ENCODE measurements around the gene ESR1.
"Not testable (repeated sequence)": the region's sequence is repeated elsewhere in the genome, so short reads cannot be mapped to it uniquely, and the experiment has no call there.

ESR1 gene

DNA sequence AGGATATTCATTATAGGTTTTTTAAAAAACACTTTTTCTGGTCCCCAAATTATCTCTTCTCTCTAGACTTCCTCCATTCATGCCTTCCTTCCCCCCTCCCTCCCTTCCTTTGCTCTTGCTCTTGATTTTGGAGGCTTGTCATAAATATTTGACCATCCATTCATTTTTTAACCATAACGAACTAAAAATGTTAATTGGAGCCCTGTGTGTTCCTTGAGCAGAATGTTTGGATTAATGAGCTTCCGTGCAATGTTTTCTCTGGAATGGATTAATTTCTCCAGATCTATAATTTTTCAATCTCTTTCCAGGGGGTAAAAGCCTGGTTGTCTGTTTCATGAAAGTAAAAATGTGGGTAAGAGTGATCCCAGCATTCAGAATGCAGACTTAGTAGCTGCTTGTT, 155.5 kb downstream of the ESR1 start:
- Histone ChIP-seq H3K4me3 (ENCODE audit: low read depth in 1 of 2, low read length in 1 of 2) (no peak overlapping the region), H3K27me3 (peaks cover 75% of the 10 kb centered on the region), H3K36me3 (no peaks in the 10 kb centered on the region), H3K4me1 (ENCODE audit: control insufficient read depth in 1 of 2, insufficient read depth in 1 of 2, low read depth in 1 of 2, low read length in 1 of 2) (peaks cover 10 to 11% of the 10 kb centered on the region in 2 experiments), H3K9me3 (no peaks in the 10 kb centered on the region), H3K27ac (no peak overlapping the region)
- TF ChIP-seq, protein P1, sequence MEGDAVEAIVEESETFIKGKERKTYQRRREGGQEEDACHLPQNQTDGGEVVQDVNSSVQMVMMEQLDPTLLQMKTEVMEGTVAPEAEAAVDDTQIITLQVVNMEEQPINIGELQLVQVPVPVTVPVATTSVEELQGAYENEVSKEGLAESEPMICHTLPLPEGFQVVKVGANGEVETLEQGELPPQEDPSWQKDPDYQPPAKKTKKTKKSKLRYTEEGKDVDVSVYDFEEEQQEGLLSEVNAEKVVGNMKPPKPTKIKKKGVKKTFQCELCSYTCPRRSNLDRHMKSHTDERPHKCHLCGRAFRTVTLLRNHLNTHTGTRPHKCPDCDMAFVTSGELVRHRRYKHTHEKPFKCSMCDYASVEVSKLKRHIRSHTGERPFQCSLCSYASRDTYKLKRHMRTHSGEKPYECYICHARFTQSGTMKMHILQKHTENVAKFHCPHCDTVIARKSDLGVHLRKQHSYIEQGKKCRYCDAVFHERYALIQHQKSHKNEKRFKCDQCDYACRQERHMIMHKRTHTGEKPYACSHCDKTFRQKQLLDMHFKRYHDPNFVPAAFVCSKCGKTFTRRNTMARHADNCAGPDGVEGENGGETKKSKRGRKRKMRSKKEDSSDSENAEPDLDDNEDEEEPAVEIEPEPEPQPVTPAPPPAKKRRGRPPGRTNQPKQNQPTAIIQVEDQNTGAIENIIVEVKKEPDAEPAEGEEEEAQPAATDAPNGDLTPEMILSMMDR (IDR thresholded peaks at IDR 0.05) = no peak

DNA sequence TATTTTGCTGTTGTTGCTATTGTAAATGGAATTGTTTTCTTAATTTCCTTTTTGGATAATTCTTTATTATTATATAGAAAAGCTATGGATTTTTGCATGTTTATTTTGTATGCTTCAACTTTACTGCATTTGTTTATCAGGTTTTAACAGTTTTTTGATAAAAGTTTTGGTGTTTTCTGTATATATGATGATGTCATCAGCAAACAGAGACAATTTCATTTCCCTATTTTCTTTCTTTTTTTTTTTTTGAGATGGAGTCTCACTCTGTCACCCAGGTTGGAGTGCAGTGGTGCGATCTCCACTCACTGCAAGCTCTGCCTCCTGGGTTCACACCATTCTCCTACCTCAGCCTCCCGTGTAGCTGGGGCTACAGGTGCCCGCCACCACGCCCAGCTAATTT, 156.9 kb downstream of the ESR1 start:
- not testable (repeated sequence) for H3K4me1 ChIP-seq (ENCODE audit: control insufficient read depth in 1 of 2, insufficient read depth in 1 of 2, low read depth in 1 of 2, low read length in 1 of 2); H3K4me3 ChIP-seq (ENCODE audit: low read depth in 1 of 2, low read length in 1 of 2); H3K36me3 ChIP-seq; H3K9me3 ChIP-seq; H3K27ac ChIP-seq
- H3K27me3 ChIP-seq = peaks cover 76% of the 10 kb centered on the region

DNA sequence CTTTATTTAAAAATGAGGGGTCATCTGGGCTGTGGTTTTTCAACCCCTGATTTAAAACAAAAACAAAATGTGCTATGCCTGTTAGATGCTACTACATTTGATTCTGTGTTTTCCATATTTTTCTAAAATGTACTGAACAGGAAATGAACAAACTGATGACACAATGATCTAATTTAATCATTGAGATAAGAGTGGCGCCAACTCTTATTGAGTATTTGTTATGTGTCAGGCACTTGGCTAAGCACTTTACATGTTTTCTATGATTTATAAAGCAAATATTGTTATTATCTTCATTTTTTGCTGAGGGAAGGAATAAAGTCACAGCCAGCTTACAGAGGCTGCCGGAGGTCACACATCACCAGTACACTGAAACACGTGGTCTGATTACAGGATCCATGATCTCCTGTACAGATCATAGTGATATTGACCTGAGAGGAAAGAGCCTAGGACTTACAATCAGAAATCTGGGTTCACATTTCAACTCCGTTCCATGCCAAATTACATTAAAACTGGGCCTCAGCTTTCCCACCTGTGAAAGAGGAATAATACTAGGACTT, 166.7 kb downstream of the ESR1 start:
- Histone ChIP-seq H3K27me3 (peaks cover 47% of the 10 kb centered on the region), H3K9me3 (no peaks in the 10 kb centered on the region), H3K4me3 (ENCODE audit: low read depth in 1 of 2, low read length in 1 of 2) (no peak overlapping the region), H3K36me3 (no peaks in the 10 kb centered on the region), H3K4me1 (ENCODE audit: control insufficient read depth in 1 of 2, insufficient read depth in 1 of 2, low read depth in 1 of 2, low read length in 1 of 2) (peaks cover 0 to 3% of the 10 kb centered on the region in 2 experiments), H3K27ac (no peak overlapping the region)
- TF ChIP-seq, protein P1 (IDR thresholded peaks at IDR 0.05) = no peak

DNA sequence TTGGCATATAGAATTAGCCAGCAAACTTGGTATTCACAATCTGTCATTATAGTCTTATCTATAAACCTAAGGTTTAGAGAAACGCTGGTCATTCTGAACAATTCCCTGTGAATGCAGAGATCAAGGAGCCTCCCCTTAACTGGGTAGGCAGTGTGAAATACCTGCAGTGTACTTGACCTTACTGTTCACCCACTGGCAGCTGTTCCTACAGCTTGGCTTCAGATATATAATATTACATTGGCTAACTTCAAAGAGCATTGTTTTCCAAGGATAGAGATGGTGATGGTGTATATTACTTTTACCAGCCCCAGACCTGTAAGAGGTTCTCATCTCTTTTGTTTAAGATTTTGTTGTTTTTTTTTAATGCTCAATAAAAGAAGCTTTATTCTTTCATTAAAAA, 168.3 kb downstream of the ESR1 start:
- H3K9me3 ChIP-seq = no peaks in the 10 kb centered on the region
- H3K27me3 ChIP-seq = peaks cover 32% of the 10 kb centered on the region
- H3K36me3 ChIP-seq = no peaks in the 10 kb centered on the region
- TF ChIP-seq, protein P1 (IDR thresholded peaks at IDR 0.05) = no peak
- no peaks in the 10 kb centered on the region for H3K4me1 ChIP-seq (ENCODE audit: control insufficient read depth in 1 of 2, insufficient read depth in 1 of 2, low read depth in 1 of 2, low read length in 1 of 2)
- H3K27ac ChIP-seq = no peak overlapping the region
- H3K4me3 ChIP-seq (ENCODE audit: low read depth in 1 of 2, low read length in 1 of 2) = no peak overlapping the region

DNA sequence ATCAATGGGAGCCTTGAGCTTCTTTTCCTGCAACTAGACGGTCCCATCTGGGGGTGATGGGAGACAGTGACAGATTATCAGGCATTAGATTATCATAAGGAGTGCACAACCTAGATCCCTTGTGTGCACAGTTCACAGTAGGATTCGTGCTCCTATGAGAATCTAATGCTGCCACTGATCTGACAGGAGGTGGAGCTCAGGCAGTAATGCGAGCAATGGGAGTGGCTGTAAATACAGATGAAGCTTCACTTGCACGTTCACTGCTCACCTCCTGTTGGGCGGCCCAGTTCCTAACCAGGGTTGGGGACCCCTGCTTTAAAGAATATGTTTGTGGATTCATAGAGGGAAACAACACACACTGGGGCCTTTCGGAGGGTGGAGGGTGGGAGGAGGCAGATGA, 180.7 kb downstream of the ESR1 start:
- H3K9me3 ChIP-seq; H3K4me1 ChIP-seq (ENCODE audit: control insufficient read depth in 1 of 2, insufficient read depth in 1 of 2, low read depth in 1 of 2, low read length in 1 of 2); H3K27ac ChIP-seq; H3K36me3 ChIP-seq; H3K27me3 ChIP-seq; H3K4me3 ChIP-seq (ENCODE audit: low read depth in 1 of 2, low read length in 1 of 2): not testable (repeated sequence)

DNA sequence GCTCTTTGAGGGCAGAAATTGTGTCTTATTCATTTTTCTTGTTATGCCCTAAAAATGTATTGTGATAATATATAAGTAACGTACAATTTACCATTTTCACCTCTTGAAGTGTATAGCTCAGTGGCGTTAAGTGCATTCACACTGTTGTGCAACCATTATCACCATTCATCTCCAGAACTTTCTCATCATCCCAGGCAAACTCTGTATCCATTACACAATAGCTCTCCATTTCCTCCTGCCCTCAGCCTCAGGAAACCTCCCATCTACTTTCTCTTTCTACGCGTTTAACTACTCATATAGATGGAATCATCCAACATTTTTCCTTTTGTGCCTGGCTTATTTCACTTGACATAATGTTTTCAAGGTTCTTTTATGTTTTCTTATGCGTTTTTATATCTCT, 184.6 kb downstream of the ESR1 start:
- Histone ChIP-seq H3K4me3 (ENCODE audit: low read depth in 1 of 2, low read length in 1 of 2) (no peak overlapping the region), H3K4me1 (ENCODE audit: control insufficient read depth in 1 of 2, insufficient read depth in 1 of 2, low read depth in 1 of 2, low read length in 1 of 2) (no peaks in the 10 kb centered on the region), H3K9me3 (no peaks in the 10 kb centered on the region), H3K36me3 (no peaks in the 10 kb centered on the region), H3K27me3 (no peaks in the 10 kb centered on the region), H3K27ac (no peak overlapping the region)
- TF ChIP-seq, protein P1 (IDR thresholded peaks at IDR 0.05) = no peak

DNA sequence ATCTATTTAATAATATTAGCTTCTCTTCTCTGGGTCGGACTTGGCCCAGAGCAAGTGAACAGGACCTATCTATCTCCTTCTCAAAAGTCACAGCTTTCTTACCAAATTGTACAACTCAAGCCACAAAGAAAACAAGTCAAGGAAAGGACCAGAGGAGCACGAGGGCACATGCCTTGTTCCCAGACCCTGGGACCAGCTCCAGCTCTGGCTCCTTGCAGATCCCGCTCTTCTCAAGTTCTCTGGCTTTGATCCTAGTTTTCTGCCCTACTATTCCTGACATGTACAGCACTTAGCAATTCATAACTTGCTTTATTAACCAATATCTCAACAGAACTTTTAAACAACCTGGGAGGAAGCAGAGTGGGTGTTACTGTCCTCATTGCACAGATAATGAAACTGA, 185.9 kb downstream of the ESR1 start:
- no peaks in the 10 kb centered on the region for H3K9me3 ChIP-seq
- no peak overlapping the region for H3K27ac ChIP-seq
- H3K36me3 ChIP-seq = no peaks in the 10 kb centered on the region
- no peaks in the 10 kb centered on the region for H3K4me1 ChIP-seq (ENCODE audit: control insufficient read depth in 1 of 2, insufficient read depth in 1 of 2, low read depth in 1 of 2, low read length in 1 of 2)
- TF ChIP-seq, protein P1 (IDR thresholded peaks at IDR 0.05) = no peak
- H3K27me3 ChIP-seq = no peaks in the 10 kb centered on the region
- no peak overlapping the region for H3K4me3 ChIP-seq (ENCODE audit: low read depth in 1 of 2, low read length in 1 of 2)
